ENCODE data around the gene CLEC10A.
A peak's percentile ranks its signal among the peaks of the same experiment; 100 is the strongest.

DNA sequence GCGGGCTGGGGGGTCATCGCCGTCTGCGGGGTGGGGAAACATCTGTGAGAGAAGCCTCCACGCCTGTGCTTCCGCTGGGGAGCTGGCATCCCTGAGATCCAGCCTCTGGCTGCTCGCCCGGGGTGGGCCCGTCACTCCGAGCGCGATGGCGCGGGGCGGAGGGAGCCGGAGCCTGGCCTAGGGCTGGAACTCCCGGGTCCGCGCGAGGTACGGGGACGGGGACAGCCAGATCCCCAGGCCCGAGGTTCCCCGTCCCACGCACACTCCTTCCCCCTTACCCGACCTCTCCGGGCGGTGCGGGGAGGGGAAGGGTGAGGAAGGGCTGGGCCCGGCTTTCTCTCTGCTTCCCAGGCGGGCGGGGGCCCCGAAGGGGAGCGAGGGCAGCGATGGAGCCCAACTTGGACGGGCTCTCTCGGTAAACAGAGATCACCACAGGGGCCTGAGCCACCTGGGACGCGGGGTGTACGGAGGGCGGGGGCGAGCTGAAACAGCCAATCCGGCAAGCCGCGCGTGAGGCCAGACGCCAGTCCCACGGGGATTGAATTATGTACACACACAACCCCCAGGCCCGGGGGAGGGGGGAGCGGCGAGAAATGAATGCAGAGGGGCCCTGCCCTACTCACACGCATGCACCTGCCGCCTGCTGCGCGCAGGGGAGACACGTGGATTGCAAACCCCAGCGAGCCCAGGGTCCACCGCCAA lies 36.4 kb downstream of the CLEC10A start, which contains the start of gene SLC16A11:
- TF ChIP-seq ATF7 (IDR thresholded peaks at IDR 0.05; ENCODE audit: low read depth) = peak; percentile 48; the same call in 1 of the 2 replicates
- TF ChIP-seq SMC3 (IDR thresholded peaks at IDR 0.05; ENCODE audit: borderline replicate concordance, low read length) = no peak
- TF ChIP-seq MYC (IDR thresholded peaks at IDR 0.05; ENCODE audit: insufficient read depth, insufficient read length, insufficient replicate concordance, low read length, severe bottlenecking) = no peak
- TF ChIP-seq, protein P1, sequence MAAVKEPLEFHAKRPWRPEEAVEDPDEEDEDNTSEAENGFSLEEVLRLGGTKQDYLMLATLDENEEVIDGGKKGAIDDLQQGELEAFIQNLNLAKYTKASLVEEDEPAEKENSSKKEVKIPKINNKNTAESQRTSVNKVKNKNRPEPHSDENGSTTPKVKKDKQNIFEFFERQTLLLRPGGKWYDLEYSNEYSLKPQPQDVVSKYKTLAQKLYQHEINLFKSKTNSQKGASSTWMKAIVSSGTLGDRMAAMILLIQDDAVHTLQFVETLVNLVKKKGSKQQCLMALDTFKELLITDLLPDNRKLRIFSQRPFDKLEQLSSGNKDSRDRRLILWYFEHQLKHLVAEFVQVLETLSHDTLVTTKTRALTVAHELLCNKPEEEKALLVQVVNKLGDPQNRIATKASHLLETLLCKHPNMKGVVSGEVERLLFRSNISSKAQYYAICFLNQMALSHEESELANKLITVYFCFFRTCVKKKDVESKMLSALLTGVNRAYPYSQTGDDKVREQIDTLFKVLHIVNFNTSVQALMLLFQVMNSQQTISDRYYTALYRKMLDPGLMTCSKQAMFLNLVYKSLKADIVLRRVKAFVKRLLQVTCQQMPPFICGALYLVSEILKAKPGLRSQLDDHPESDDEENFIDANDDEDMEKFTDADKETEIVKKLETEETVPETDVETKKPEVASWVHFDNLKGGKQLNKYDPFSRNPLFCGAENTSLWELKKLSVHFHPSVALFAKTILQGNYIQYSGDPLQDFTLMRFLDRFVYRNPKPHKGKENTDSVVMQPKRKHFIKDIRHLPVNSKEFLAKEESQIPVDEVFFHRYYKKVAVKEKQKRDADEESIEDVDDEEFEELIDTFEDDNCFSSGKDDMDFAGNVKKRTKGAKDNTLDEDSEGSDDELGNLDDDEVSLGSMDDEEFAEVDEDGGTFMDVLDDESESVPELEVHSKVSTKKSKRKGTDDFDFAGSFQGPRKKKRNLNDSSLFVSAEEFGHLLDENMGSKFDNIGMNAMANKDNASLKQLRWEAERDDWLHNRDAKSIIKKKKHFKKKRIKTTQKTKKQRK (IDR thresholded peaks at IDR 0.05; ENCODE audit: low read depth, low read length) = no peak
- TF ChIP-seq POLR2A (IDR thresholded peaks at IDR 0.05; ENCODE audit: low read depth, low read length) = no peak
- TF ChIP-seq HCFC1 (IDR thresholded peaks at IDR 0.05; ENCODE audit: low read length) = no peak
- no peak for TF ChIP-seq JUND (IDR thresholded peaks at IDR 0.05; ENCODE audit: low read depth, low read length)
- TF ChIP-seq, protein P2, sequence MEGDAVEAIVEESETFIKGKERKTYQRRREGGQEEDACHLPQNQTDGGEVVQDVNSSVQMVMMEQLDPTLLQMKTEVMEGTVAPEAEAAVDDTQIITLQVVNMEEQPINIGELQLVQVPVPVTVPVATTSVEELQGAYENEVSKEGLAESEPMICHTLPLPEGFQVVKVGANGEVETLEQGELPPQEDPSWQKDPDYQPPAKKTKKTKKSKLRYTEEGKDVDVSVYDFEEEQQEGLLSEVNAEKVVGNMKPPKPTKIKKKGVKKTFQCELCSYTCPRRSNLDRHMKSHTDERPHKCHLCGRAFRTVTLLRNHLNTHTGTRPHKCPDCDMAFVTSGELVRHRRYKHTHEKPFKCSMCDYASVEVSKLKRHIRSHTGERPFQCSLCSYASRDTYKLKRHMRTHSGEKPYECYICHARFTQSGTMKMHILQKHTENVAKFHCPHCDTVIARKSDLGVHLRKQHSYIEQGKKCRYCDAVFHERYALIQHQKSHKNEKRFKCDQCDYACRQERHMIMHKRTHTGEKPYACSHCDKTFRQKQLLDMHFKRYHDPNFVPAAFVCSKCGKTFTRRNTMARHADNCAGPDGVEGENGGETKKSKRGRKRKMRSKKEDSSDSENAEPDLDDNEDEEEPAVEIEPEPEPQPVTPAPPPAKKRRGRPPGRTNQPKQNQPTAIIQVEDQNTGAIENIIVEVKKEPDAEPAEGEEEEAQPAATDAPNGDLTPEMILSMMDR (IDR thresholded peaks at IDR 0.05 in 2 of 3, conservative IDR thresholded peaks at IDR 0.05 in 1 of 3; ENCODE audit: control insufficient read depth in 2 of 3, extremely low read depth in 1 of 3, insufficient read depth in 1 of 3, low read depth in 3 of 3, low read length in 3 of 3) = no peak
- no peak for TF ChIP-seq SREBF2 (IDR thresholded peaks at IDR 0.05; ENCODE audit: low read length)
- TF ChIP-seq, protein P3, sequence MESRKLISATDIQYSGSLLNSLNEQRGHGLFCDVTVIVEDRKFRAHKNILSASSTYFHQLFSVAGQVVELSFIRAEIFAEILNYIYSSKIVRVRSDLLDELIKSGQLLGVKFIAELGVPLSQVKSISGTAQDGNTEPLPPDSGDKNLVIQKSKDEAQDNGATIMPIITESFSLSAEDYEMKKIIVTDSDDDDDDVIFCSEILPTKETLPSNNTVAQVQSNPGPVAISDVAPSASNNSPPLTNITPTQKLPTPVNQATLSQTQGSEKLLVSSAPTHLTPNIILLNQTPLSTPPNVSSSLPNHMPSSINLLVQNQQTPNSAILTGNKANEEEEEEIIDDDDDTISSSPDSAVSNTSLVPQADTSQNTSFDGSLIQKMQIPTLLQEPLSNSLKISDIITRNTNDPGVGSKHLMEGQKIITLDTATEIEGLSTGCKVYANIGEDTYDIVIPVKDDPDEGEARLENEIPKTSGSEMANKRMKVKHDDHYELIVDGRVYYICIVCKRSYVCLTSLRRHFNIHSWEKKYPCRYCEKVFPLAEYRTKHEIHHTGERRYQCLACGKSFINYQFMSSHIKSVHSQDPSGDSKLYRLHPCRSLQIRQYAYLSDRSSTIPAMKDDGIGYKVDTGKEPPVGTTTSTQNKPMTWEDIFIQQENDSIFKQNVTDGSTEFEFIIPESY (IDR thresholded peaks at IDR 0.05) = no peak
- TF ChIP-seq EGR1 (IDR thresholded peaks at IDR 0.05; ENCODE audit: borderline replicate concordance in 1 of 2, low read depth in 2 of 2, low read length in 2 of 2) = 0 out of 3 replicates have a peak, but pooled peaks of 1 of the 2 experiments have one; percentile 58
- TF ChIP-seq EZH2 (IDR thresholded peaks at IDR 0.05; ENCODE audit: borderline replicate concordance, control insufficient read depth, low read depth, low read length) = no peak
- TF ChIP-seq, protein P4, sequence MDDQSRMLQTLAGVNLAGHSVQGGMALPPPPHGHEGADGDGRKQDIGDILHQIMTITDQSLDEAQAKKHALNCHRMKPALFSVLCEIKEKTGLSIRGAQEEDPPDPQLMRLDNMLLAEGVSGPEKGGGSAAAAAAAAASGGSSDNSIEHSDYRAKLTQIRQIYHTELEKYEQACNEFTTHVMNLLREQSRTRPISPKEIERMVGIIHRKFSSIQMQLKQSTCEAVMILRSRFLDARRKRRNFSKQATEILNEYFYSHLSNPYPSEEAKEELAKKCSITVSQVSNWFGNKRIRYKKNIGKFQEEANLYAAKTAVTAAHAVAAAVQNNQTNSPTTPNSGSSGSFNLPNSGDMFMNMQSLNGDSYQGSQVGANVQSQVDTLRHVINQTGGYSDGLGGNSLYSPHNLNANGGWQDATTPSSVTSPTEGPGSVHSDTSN (IDR thresholded peaks at IDR 0.05; ENCODE audit: insufficient replicate concordance, low read depth, low read length) = no peak
